IPS-NIHi7 (cell line): ENCODE results near the gene SMURF2.
"Not testable (repeated sequence)": the region's sequence is repeated elsewhere in the genome, so short reads cannot be mapped to it uniquely, and the experiment has no call there.

Experiments
- DNase-seq: peaks from one replicate; pipeline ENCODE4 v3.0.0; 2012; ENCODE audit warnings: mixed read lengths; ENCODE audit errors: extremely low spot score

Gene SMURF2

GRCh38 chr17:64661976-64662773 lies at the start of gene SMURF2:
Gene SMURF2, minus strand, starts transcription at chr17:64662307. Its CDS starts 427 bp downstream, at chr17:64661880.
- peak; percentile 88 for DNase-seq

- no peak for DNase-seq
Observed at GRCh38 chr17:64709481-64709880, 47.4 kb upstream of the SMURF2 start.

GRCh38 chr17:64707050-64707591 lies 45.0 kb upstream of the SMURF2 start:
- peak; percentile 46 for DNase-seq

- no peak for DNase-seq
Observed at GRCh38 chr17:64706224-64707049, 44.3 kb upstream of the SMURF2 start.

GRCh38 chr17:64702815-64703214 lies 40.7 kb upstream of the SMURF2 start:
- DNase-seq = no peak

GRCh38 chr17:64698725-64699124 lies 36.6 kb upstream of the SMURF2 start:
- no peak for DNase-seq

- DNase-seq = no peak
Observed at GRCh38 chr17:64694207-64694606, 32.1 kb upstream of the SMURF2 start.

- DNase-seq = no peak
Observed at GRCh38 chr17:64692187-64692586, 30.1 kb upstream of the SMURF2 start.

- no peak for DNase-seq
Observed at GRCh38 chr17:64689106-64689505, 27.0 kb upstream of the SMURF2 start.

GRCh38 chr17:64688481-64688880 lies 26.4 kb upstream of the SMURF2 start:
- DNase-seq = no peak

GRCh38 chr17:64687961-64688360 lies 25.9 kb upstream of the SMURF2 start:
- DNase-seq = no peak

- no peak for DNase-seq
Observed at GRCh38 chr17:64687376-64687775, 25.3 kb upstream of the SMURF2 start.

GRCh38 chr17:64686705-64687104 lies 24.6 kb upstream of the SMURF2 start:
- DNase-seq = no peak

GRCh38 chr17:64685705-64686104 lies 23.6 kb upstream of the SMURF2 start:
- DNase-seq = no peak

- DNase-seq = no peak
Observed at GRCh38 chr17:64683796-64684195, 21.7 kb upstream of the SMURF2 start.

GRCh38 chr17:64682261-64683181 lies 20.4 kb upstream of the SMURF2 start:
- DNase-seq = no peak

- no peak for DNase-seq
Observed at GRCh38 chr17:64679710-64680216, 17.7 kb upstream of the SMURF2 start.

- DNase-seq = no peak
Observed at GRCh38 chr17:64676763-64677162, 14.7 kb upstream of the SMURF2 start.

- DNase-seq = not testable (repeated sequence)
Observed at GRCh38 chr17:64670843-64671590, 8.9 kb upstream of the SMURF2 start.
